ENCODE data around the gene SLC23A3. TPM values are rescaled to one million over a fixed set of nuclear protein-coding genes. Genes with fewer than 3 reads are reported as not detected.

SLC23A3 gene
- total RNA-seq, 1 experiment from 2014 or later, result 1.7 TPM

DNA sequence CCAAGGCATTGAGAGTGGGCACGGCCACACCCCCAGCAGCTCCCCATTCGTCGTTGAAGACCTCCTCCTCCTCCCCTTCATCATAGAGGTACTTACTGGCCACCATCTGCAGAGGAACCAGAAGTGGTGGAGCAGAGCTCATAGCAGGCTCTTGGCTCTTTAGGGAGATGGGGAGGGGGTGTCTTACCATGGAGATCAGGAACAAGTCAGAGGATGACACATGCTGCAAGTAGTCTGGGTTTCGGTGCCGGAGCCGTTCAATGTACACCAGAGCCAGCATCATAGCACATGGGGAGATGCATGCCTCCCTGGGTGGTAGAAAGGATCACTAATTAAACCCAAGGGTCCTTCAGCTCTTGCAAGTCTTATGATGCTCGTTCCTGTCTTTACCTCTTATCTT, 5.0 kb upstream of the SLC23A3 start:
- intact Hi-C loops (cut with micrococcal nuclease), result loop anchor here (5.0 kb wide), 1 partner anchor 122 kb away; no protein-coding TSS in a partner anchor
- CTCF ChIA-PET, result no interaction called here
- H3K36me3 ChIP-seq (ENCODE audit: low read depth, low read length), result peaks cover 11% of the 10 kb centered on the region; the same call in 1 of the 2 replicates
- H3K4me2 ChIP-seq (ENCODE audit: low read length), result no peak overlapping the region
- no peaks in the 10 kb centered on the region for H3K27me3 ChIP-seq (ENCODE audit: low read length)
- no TSS peak for BruUV-seq (replicated peaks)
- TF ChIP-seq, protein P1, sequence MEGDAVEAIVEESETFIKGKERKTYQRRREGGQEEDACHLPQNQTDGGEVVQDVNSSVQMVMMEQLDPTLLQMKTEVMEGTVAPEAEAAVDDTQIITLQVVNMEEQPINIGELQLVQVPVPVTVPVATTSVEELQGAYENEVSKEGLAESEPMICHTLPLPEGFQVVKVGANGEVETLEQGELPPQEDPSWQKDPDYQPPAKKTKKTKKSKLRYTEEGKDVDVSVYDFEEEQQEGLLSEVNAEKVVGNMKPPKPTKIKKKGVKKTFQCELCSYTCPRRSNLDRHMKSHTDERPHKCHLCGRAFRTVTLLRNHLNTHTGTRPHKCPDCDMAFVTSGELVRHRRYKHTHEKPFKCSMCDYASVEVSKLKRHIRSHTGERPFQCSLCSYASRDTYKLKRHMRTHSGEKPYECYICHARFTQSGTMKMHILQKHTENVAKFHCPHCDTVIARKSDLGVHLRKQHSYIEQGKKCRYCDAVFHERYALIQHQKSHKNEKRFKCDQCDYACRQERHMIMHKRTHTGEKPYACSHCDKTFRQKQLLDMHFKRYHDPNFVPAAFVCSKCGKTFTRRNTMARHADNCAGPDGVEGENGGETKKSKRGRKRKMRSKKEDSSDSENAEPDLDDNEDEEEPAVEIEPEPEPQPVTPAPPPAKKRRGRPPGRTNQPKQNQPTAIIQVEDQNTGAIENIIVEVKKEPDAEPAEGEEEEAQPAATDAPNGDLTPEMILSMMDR (conservative IDR thresholded peaks at IDR 0.05; ENCODE audit: low read depth, low read length), result no peak
- TF ChIP-seq EZH2 (IDR thresholded peaks at IDR 0.05; ENCODE audit: low read length, unreplicated experiment) (no peak), EZH2phosphoT487 (IDR thresholded peaks at IDR 0.05; ENCODE audit: borderline replicate concordance, low read length) (no peak)
- POLR2A ChIA-PET (ENCODE audit: unreplicated experiment), result no interaction called here
- H3K27ac ChIP-seq (ENCODE audit: low read length), result no peak overlapping the region
- H4K20me1 ChIP-seq (ENCODE audit: low read length), result peaks cover under 1% of the 10 kb centered on the region; the same call in 1 of the 2 replicates
- H3K9ac ChIP-seq (ENCODE audit: low read length), result no peak overlapping the region
- DNase-seq, result no peak
- no peaks in the 10 kb centered on the region for H3K9me2 ChIP-seq (replicated peaks; ENCODE audit: low read length)
- no peak for ATAC-seq
- H3K4me3 ChIP-seq (ENCODE audit: low read length), result no peak overlapping the region
- peaks cover 38% of the 10 kb centered on the region for H3K79me2 ChIP-seq (ENCODE audit: low read length)
- H2AFZ ChIP-seq (ENCODE audit: low read length), result no peak overlapping the region
- peaks cover 5% of the 10 kb centered on the region for H3F3A ChIP-seq (ENCODE audit: low read length, unreplicated experiment)
- H3K9me3 ChIP-seq (ENCODE audit: low read length), result no peaks in the 10 kb centered on the region
- H3K4me1 ChIP-seq (ENCODE audit: insufficient read depth, low read length), result peaks cover 24% of the 10 kb centered on the region

DNA sequence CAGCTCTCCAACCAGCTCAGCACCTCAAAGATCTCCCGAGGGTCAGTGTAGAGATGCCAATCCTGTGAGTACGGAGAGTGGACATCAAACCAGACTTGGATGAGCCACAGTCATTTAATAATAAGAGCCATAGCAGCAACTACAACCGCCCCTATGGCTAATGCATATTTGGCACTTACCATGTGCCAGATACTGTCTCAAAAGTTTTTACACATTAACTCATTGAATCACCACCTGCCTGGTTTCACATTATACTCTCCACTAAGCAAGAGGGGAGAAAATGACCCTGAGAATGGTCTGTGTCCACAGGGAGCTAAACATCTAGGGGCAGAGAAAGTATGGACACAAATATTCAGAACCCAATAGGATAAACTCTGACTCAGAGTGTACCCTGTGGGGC, 4.3 kb upstream of the SLC23A3 start:
- CTCF ChIA-PET, result no interaction called here
- BruUV-seq (replicated peaks), result no TSS peak
- Histone ChIP-seq H3K36me3 (ENCODE audit: low read depth, low read length) (peaks cover 11% of the 10 kb centered on the region; the same call in 1 of the 2 replicates), H4K20me1 (ENCODE audit: low read length) (no peaks in the 10 kb centered on the region; the same call in 1 of the 2 replicates), H3K27me3 (ENCODE audit: low read length) (no peaks in the 10 kb centered on the region), H3K79me2 (ENCODE audit: low read length) (peaks cover 32% of the 10 kb centered on the region), H3K4me1 (ENCODE audit: insufficient read depth, low read length) (peaks cover 18% of the 10 kb centered on the region), H3K4me3 (ENCODE audit: low read length) (no peak overlapping the region), H3K4me2 (ENCODE audit: low read length) (no peak overlapping the region), H3F3A (ENCODE audit: low read length, unreplicated experiment) (peaks cover 5% of the 10 kb centered on the region), H3K9ac (ENCODE audit: low read length) (no peak overlapping the region), H3K9me2 (replicated peaks; ENCODE audit: low read length) (no peaks in the 10 kb centered on the region), H3K9me3 (ENCODE audit: low read length) (no peaks in the 10 kb centered on the region), H3K27ac (ENCODE audit: low read length) (no peak overlapping the region), H2AFZ (ENCODE audit: low read length) (no peak overlapping the region)
- no peak for DNase-seq
- POLR2A ChIA-PET (ENCODE audit: unreplicated experiment), result interaction anchor here (0.6 kb wide), 1 partner anchor 32 kb away, joined by 3 read pairs; no protein-coding TSS in a partner anchor
- TF ChIP-seq EZH2phosphoT487 (IDR thresholded peaks at IDR 0.05; ENCODE audit: borderline replicate concordance, low read length) (no peak), EZH2 (IDR thresholded peaks at IDR 0.05; ENCODE audit: low read length, unreplicated experiment) (no peak)
- TF ChIP-seq, protein P1 (conservative IDR thresholded peaks at IDR 0.05; ENCODE audit: low read depth, low read length), result no peak
- no peak for ATAC-seq
- intact Hi-C loops (cut with micrococcal nuclease), result no loop called here

DNA sequence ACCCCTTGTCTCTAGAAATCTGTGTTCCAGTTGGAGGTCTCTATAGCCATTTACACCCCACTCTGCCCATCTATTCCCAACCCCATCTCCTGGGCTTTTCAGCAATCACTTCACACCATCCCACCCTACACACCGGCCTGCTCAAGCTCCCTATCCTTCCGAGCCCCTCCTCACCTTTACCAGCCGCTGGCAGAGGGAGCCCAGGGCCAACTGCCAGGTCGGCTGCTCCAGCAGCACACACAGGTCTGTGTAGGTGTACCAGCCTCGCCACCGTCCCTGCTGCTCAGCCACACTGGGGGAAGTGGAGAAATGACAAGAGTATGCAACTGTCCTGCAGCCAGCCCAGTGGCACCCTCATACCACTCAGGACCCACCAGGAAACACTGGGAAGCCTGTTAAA, 3.3 kb upstream of the SLC23A3 start:
- Histone ChIP-seq H3K4me1 (ENCODE audit: insufficient read depth, low read length) (peaks cover 14% of the 10 kb centered on the region), H3K4me2 (ENCODE audit: low read length) (no peak overlapping the region), H4K20me1 (ENCODE audit: low read length) (no peaks in the 10 kb centered on the region), H2AFZ (ENCODE audit: low read length) (no peak overlapping the region), H3K9ac (ENCODE audit: low read length) (no peak overlapping the region), H3K36me3 (ENCODE audit: low read depth, low read length) (peaks cover 11% of the 10 kb centered on the region; the same call in 1 of the 2 replicates), H3K4me3 (ENCODE audit: low read length) (no peak overlapping the region), H3F3A (ENCODE audit: low read length, unreplicated experiment) (peaks cover 5% of the 10 kb centered on the region), H3K9me3 (ENCODE audit: low read length) (no peaks in the 10 kb centered on the region), H3K27me3 (ENCODE audit: low read length) (no peaks in the 10 kb centered on the region), H3K79me2 (ENCODE audit: low read length) (peaks cover 24% of the 10 kb centered on the region), H3K27ac (ENCODE audit: low read length) (no peak overlapping the region), H3K9me2 (replicated peaks; ENCODE audit: low read length) (no peaks in the 10 kb centered on the region)
- ChIA-PET CTCF (no interaction called here), POLR2A (ENCODE audit: unreplicated experiment) (no interaction called here)
- TF ChIP-seq EZH2phosphoT487 (IDR thresholded peaks at IDR 0.05; ENCODE audit: borderline replicate concordance, low read length) (no peak), EZH2 (IDR thresholded peaks at IDR 0.05; ENCODE audit: low read length, unreplicated experiment) (no peak)
- TF ChIP-seq, protein P1 (conservative IDR thresholded peaks at IDR 0.05; ENCODE audit: low read depth, low read length), result no peak
- intact Hi-C loops (cut with micrococcal nuclease), result no loop called here
- no peak for DNase-seq
- BruUV-seq (replicated peaks), result no TSS peak
- ATAC-seq, result no peak
